ENCODE results near the gene SMAD3.
A peak's percentile ranks its signal among the peaks of the same experiment; 100 is the strongest.

The SMAD3 gene

GRCh38 chr15:67036775-67037555 is 28.4 kb upstream of the SMAD3 start:
- Histone ChIP-seq H3K27me3 (ENCODE audit: control insufficient read depth, insufficient read depth, low read length) (peaks cover 30% of the 10 kb centered on the region), H3K9me3 (ENCODE audit: control insufficient read depth, insufficient read depth, low read length) (no peaks in the 10 kb centered on the region), H3K9ac (ENCODE audit: low read depth, low read length) (no peak overlapping the region), H3K27ac (ENCODE audit: low read depth, low read length) (no peak overlapping the region), H3K4me3 (ENCODE audit: low read depth, low read length) (no peak overlapping the region), H3K4me1 (ENCODE audit: control insufficient read depth, insufficient read depth, low read length) (peaks cover 45% of the 10 kb centered on the region), H3K36me3 (ENCODE audit: control insufficient read depth, insufficient read depth, low read length) (no peaks in the 10 kb centered on the region)

GRCh38 chr15:67037694-67038093 is 27.7 kb upstream of the SMAD3 start:
- no peak overlapping the region for H3K4me3 ChIP-seq (ENCODE audit: low read depth, low read length)
- no peak overlapping the region for H3K9ac ChIP-seq (ENCODE audit: low read depth, low read length)
- peaks cover 43% of the 10 kb centered on the region for H3K4me1 ChIP-seq (ENCODE audit: control insufficient read depth, insufficient read depth, low read length)
- H3K36me3 ChIP-seq (ENCODE audit: control insufficient read depth, insufficient read depth, low read length), result no peaks in the 10 kb centered on the region
- no peak overlapping the region for H3K27ac ChIP-seq (ENCODE audit: low read depth, low read length)
- H3K27me3 ChIP-seq (ENCODE audit: control insufficient read depth, insufficient read depth, low read length), result peaks cover 24% of the 10 kb centered on the region
- H3K9me3 ChIP-seq (ENCODE audit: control insufficient read depth, insufficient read depth, low read length), result no peaks in the 10 kb centered on the region

- peaks cover 34% of the 10 kb centered on the region for H3K4me1 ChIP-seq (ENCODE audit: control insufficient read depth, insufficient read depth, low read length)
- H3K9me3 ChIP-seq (ENCODE audit: control insufficient read depth, insufficient read depth, low read length), result no peaks in the 10 kb centered on the region
- H3K27ac ChIP-seq (ENCODE audit: low read depth, low read length), result no peak overlapping the region
- peaks cover 14% of the 10 kb centered on the region for H3K27me3 ChIP-seq (ENCODE audit: control insufficient read depth, insufficient read depth, low read length)
- no peaks in the 10 kb centered on the region for H3K36me3 ChIP-seq (ENCODE audit: control insufficient read depth, insufficient read depth, low read length)
- no peak overlapping the region for H3K9ac ChIP-seq (ENCODE audit: low read depth, low read length)
- no peak overlapping the region for H3K4me3 ChIP-seq (ENCODE audit: low read depth, low read length)
Measured at GRCh38 chr15:67038736-67039135, 26.7 kb upstream of the SMAD3 start.

DNA sequence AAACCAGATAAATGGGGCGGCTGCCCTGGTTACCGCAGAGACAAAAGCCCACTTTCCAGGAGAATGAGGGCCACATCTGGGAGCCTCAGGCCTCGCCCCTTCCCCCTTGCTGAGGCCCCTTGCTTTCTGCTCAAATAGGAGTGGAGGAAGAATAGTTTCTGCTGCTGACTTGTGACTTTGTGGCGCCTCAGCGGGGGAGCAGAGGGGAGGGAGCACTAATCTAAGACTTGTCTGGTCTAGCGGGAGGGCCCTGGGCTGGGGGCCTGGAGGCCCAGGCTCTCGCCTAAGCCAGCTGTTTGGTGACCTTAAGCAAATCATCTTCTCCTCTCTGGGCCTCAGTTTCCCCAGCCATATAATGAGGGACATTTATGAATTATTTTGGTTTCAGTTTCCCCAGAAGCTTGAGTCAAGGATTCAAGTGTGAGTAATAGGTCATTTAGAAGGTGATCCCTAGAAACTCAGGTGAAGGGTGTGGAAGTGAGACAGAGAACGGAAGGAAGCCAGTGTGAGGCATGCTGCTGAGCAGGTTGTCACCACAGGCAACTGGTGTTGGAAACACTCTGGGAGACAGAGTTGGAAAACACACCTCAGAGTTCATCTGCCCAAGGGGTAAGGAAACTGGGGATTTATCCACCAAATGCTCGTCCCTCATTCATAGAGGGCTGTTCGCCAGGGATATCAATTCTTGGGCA is 25.9 kb upstream of the SMAD3 start:
- no peaks in the 10 kb centered on the region for H3K9me3 ChIP-seq (ENCODE audit: control insufficient read depth, insufficient read depth, low read length)
- H3K4me1 ChIP-seq (ENCODE audit: control insufficient read depth, insufficient read depth, low read length), result peaks cover 33% of the 10 kb centered on the region

DNA sequence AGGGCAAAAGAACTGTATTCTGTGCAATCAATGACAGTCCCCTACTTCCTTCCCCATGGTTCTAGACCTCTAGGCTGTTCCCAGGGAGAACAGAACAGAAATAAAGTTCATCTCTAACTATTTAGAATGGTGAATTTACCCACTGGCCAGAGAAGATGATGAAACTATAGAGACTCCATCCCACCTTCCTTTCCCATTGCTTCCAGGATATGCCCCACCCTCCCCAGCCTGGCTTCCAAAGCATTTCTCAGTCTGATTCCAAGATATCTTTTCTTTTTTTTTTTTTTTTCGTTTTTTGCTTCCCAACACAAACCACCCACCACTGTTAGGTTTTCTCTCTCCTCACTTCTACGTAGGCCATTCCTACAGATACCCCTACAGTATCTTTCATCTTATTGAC is 25.1 kb upstream of the SMAD3 start:
- no peaks in the 10 kb centered on the region for H3K36me3 ChIP-seq (ENCODE audit: control insufficient read depth, insufficient read depth, low read length)
- no peak overlapping the region for H3K9ac ChIP-seq (ENCODE audit: low read depth, low read length)
- H3K4me1 ChIP-seq (ENCODE audit: control insufficient read depth, insufficient read depth, low read length), result peaks cover 35% of the 10 kb centered on the region
- peak overlapping the region; percentile 34 for H3K27ac ChIP-seq (ENCODE audit: low read depth, low read length)
- no peak overlapping the region for H3K4me3 ChIP-seq (ENCODE audit: low read depth, low read length)
- H3K9me3 ChIP-seq (ENCODE audit: control insufficient read depth, insufficient read depth, low read length), result no peaks in the 10 kb centered on the region
- no peaks in the 10 kb centered on the region for H3K27me3 ChIP-seq (ENCODE audit: control insufficient read depth, insufficient read depth, low read length)

More for the DNA sequence above, 25.9 kb upstream of the SMAD3 start:
- H3K4me3 ChIP-seq (ENCODE audit: low read depth, low read length), result no peak overlapping the region
- H3K27me3 ChIP-seq (ENCODE audit: control insufficient read depth, insufficient read depth, low read length), result peaks cover 6% of the 10 kb centered on the region
- no peak overlapping the region for H3K9ac ChIP-seq (ENCODE audit: low read depth, low read length)
- peak overlapping the region; percentile 44 for H3K27ac ChIP-seq (ENCODE audit: low read depth, low read length)
- H3K36me3 ChIP-seq (ENCODE audit: control insufficient read depth, insufficient read depth, low read length), result no peaks in the 10 kb centered on the region

GRCh38 chr15:67042551-67043142 is 22.8 kb upstream of the SMAD3 start:
- Histone ChIP-seq H3K4me3 (ENCODE audit: low read depth, low read length) (no peak overlapping the region), H3K9me3 (ENCODE audit: control insufficient read depth, insufficient read depth, low read length) (no peaks in the 10 kb centered on the region), H3K4me1 (ENCODE audit: control insufficient read depth, insufficient read depth, low read length) (peaks cover 31% of the 10 kb centered on the region), H3K9ac (ENCODE audit: low read depth, low read length) (no peak overlapping the region), H3K27me3 (ENCODE audit: control insufficient read depth, insufficient read depth, low read length) (no peaks in the 10 kb centered on the region), H3K27ac (ENCODE audit: low read depth, low read length) (no peak overlapping the region), H3K36me3 (ENCODE audit: control insufficient read depth, insufficient read depth, low read length) (no peaks in the 10 kb centered on the region)

GRCh38 chr15:67043939-67044771 is 21.2 kb upstream of the SMAD3 start:
- Histone ChIP-seq H3K27me3 (ENCODE audit: control insufficient read depth, insufficient read depth, low read length) (no peaks in the 10 kb centered on the region), H3K9me3 (ENCODE audit: control insufficient read depth, insufficient read depth, low read length) (no peaks in the 10 kb centered on the region), H3K4me1 (ENCODE audit: control insufficient read depth, insufficient read depth, low read length) (peaks cover 19% of the 10 kb centered on the region), H3K36me3 (ENCODE audit: control insufficient read depth, insufficient read depth, low read length) (no peaks in the 10 kb centered on the region), H3K9ac (ENCODE audit: low read depth, low read length) (peak overlapping the region; percentile 2; the same call in 1 of the 2 replicates), H3K27ac (ENCODE audit: low read depth, low read length) (peak overlapping the region; percentile 77), H3K4me3 (ENCODE audit: low read depth, low read length) (no peak overlapping the region)

DNA sequence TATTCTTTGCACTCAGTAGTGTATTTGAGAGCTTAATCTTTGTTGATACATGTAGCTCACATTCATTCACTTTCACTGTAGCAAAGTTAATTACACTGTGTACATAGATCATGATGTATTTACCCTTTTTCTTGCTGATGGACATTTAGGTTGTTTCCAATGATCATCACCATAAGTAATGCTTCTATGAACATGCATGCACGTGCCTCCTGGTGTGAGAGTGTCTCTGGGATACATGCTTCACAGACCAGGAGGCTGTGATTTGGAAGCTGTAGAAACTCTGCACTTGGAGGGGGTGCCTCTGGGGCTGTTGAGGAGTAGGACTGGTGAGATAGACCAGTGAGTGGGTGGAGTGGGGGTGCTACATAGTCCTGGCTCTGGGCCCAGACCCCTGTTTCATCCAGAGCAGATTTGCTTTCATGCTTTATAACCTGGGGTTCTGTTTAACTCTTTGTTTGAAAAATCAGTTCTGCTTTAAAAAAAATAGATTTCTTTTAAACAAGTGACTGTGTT is 18.2 kb upstream of the SMAD3 start:
- peaks cover 9% of the 10 kb centered on the region for H3K4me1 ChIP-seq (ENCODE audit: control insufficient read depth, insufficient read depth, low read length)
- no peak overlapping the region for H3K4me3 ChIP-seq (ENCODE audit: low read depth, low read length)
- no peak overlapping the region for H3K27ac ChIP-seq (ENCODE audit: low read depth, low read length)
- no peaks in the 10 kb centered on the region for H3K9me3 ChIP-seq (ENCODE audit: control insufficient read depth, insufficient read depth, low read length)
- H3K27me3 ChIP-seq (ENCODE audit: control insufficient read depth, insufficient read depth, low read length), result no peaks in the 10 kb centered on the region
- no peak overlapping the region for H3K9ac ChIP-seq (ENCODE audit: low read depth, low read length)
- H3K36me3 ChIP-seq (ENCODE audit: control insufficient read depth, insufficient read depth, low read length), result no peaks in the 10 kb centered on the region

- H3K27me3 ChIP-seq (ENCODE audit: control insufficient read depth, insufficient read depth, low read length), result no peaks in the 10 kb centered on the region
- H3K27ac ChIP-seq (ENCODE audit: low read depth, low read length), result peak overlapping the region; percentile 60
- no peak overlapping the region for H3K4me3 ChIP-seq (ENCODE audit: low read depth, low read length)
- no peaks in the 10 kb centered on the region for H3K36me3 ChIP-seq (ENCODE audit: control insufficient read depth, insufficient read depth, low read length)
- no peaks in the 10 kb centered on the region for H3K9me3 ChIP-seq (ENCODE audit: control insufficient read depth, insufficient read depth, low read length)
- H3K4me1 ChIP-seq (ENCODE audit: control insufficient read depth, insufficient read depth, low read length), result peaks cover 9% of the 10 kb centered on the region
- no peak overlapping the region for H3K9ac ChIP-seq (ENCODE audit: low read depth, low read length)
Measured at GRCh38 chr15:67048281-67049279, 16.8 kb upstream of the SMAD3 start.

Data from HUES48 (cell line).